Measurements from ENCODE around the gene SLC16A4.

- TF ChIP-seq, protein P1, sequence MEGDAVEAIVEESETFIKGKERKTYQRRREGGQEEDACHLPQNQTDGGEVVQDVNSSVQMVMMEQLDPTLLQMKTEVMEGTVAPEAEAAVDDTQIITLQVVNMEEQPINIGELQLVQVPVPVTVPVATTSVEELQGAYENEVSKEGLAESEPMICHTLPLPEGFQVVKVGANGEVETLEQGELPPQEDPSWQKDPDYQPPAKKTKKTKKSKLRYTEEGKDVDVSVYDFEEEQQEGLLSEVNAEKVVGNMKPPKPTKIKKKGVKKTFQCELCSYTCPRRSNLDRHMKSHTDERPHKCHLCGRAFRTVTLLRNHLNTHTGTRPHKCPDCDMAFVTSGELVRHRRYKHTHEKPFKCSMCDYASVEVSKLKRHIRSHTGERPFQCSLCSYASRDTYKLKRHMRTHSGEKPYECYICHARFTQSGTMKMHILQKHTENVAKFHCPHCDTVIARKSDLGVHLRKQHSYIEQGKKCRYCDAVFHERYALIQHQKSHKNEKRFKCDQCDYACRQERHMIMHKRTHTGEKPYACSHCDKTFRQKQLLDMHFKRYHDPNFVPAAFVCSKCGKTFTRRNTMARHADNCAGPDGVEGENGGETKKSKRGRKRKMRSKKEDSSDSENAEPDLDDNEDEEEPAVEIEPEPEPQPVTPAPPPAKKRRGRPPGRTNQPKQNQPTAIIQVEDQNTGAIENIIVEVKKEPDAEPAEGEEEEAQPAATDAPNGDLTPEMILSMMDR (IDR thresholded peaks at IDR 0.05 in 4 of 5, conservative IDR thresholded peaks at IDR 0.05 in 1 of 5) = no peak
- TF ChIP-seq POLR2A (IDR thresholded peaks at IDR 0.05) = no peak
Observed at GRCh38 chr1:110418729-110419128, 27.9 kb upstream of the SLC16A4 start.

All from gastrocnemius medialis (tissue), 4 donors.